Germinal center (tissue), 1 donor: Measurements from ENCODE around the gene HOXA4.

ENCODE experiments used
- DNase-seq: peaks from one replicate; pipeline ENCODE4 v3.0.0; 2012; ENCODE audit warnings: mixed read lengths, low spot score

HOXA4 gene

DNA sequence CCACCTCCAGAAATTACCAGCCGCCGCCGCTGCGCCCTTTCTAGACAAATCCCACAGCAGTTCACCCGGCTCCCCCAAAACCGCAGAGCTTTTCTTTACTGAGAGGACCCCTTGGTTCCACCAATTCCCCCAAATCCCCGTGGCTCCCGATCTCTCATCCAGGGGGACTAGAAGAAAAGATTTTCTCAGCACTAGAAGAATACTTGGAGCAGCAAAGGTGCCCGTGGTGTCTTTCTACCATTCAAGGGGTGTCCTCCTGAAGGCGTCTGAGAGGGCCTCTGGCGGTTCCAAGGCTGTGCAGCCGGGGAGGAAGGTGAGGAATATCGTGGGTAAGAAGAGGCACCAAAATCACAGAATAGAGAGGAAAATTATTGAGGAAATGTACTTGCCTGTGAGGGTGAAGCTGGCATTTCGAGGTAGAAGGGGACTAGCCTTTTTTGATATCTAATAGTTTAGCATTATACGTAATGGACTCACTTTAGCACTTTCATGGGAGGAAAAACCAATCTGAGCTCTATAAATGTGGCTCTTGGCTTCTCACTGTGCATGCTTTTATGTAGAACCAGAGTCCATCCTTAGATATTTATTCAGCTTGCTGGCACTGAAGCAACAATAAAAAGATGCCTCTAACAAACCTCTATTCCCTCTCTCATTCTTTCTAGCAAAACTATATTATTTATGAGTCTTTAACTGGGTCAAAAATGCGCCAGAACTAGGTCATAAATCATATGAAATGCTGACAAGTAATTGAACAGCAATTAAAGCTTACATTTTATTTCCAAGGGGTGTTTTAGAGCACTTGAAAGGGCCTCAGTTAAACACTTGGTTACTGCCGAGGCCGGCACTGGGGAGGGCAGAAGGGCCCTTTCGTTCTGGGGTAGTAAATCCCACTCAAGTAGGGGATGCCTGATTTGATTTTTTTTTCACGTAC is 14.3 kb downstream of the HOXA4 start:
- DNase-seq: no peak

DNA sequence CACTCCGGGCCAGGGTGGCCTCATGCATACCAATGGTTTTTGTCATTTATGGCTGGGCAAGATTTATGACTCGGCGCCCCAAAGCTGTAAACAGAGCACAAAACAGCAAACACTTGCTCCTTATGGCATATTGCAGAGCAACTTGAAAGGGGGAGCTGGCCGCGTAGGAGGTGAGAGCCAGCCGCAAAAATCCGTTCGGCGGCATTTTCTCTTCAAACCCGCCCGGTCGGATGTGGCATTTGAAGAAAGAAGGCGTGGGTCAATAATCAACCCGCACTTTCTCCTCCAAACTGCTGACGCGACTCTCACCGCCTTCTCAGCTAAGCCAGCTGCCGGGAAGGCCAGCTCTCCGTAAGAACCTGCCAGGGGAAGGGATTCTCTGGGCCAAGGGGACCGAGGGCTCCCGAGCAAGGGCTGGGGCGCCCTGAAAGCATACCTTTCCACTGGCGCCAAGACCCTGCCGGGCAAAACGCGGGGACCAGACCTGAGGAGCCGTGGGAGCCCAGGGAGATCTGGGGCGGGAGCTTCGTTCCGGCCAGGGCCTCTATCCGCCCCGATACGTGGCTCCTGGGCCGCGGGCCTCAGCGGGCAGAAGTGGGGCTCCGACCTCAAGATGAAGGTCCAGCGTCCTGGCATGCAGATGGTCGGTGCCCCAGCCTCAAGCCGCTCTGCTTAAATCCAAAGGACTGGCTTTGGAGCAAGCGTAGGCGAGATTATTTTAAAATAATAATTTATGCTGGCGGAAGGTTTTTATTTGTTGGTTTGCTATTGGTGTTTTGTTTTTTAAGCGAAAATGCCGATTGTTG is 15.1 kb downstream of the HOXA4 start:
- DNase-seq: no peak

DNA sequence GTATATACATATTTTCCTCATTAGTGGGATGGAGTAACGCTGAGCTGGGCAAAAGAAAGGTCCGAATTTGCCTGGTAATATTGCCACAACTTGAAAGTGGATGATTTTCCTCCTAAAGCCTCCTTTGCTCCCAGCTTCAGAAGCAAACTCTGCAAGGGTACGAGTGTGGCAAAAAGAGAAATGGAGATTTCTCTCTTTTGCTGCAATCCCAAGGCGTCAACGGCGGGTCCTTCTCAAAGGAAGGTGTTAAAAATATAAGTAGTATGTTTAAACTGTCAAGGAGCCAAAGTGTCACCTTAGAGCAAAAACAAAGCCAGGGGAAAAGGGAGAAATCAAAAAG is 15.7 kb downstream of the HOXA4 start:
- no peak for DNase-seq

DNA sequence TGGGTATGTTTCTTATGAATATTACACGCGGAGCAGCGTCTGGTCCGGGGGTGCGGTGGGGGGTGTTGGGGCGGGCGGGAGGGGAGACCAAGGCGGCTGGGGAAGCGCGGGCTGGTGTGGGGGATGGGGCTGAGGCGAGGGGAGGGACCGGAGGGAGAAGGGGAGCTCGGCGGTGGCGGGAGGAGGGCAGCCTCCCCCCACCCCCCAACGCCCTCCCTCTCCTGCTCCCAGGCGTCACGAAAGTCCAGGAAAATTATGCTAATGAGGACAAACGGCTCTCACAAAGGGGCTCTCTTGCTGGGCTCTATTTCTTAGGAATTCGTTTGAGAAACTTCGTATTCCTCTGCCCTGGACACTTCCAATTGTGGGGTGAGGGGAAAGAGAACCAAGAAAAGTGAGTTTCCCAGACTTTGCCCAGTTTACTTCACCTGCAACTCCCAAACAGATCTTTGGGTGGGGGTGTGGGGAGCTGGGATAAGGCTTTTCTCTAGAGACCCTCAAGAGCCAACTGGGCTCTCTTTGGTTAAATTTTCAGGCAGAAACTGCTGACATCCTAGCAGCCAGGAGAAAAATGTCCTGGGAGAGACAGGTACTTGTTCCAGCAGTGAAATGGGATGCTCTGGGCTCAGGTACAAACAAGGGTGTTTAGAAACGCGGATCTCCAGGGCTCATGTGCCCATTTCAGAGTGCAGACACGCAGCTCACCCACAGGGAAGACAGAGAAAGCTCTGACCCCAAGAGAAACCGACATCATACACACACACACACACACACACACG is 16.4 kb downstream of the HOXA4 start:
- DNase-seq: no peak

DNA sequence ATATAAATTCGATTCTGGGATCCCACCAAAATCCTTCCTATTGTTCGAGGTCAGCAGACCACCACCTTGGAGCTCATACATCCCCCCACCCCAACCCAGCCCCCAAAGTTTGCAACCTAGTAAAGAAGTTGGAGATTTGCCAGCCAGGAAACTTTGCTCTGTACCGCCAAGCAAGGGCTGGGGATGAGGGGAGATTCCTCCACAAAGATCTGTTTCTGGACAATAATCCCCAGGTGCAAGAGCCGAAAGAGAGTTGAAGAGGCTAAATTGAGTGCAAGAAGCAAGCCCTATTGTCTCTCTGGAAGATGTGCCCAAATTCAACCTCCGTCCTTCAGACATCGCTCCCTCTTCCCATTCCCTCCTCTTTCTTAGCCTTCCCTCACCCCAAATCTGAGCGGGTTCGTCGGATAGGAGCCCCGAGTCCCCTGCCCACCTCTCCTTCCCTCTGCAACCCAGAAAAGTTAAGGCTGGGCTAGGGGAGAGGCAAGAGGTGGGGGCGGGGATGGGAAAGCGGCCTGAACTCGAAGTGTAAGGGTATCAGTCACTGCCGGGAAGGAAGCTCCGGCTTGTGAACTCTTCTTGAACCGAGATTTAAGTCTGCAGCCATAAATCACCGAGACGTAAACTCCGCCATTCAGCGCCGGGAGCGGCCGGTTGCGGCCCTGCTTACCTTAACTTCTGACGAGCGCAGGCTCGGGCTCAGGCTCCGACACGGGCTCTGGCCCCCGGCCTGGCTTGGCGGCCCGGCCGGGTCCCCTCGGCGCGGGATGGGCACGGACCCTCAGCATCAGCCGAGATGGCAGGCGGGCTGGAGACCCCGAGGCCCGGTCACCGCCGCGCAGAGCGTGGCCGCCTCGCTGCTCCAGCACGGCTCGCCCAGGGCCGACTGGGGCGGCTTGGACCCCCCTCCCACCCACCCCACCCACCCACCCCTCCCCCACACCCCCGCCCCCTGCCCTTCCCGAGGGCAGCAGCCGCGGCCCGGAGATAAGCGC is 17.3 kb downstream of the HOXA4 start:
- DNase-seq: no peak

DNA sequence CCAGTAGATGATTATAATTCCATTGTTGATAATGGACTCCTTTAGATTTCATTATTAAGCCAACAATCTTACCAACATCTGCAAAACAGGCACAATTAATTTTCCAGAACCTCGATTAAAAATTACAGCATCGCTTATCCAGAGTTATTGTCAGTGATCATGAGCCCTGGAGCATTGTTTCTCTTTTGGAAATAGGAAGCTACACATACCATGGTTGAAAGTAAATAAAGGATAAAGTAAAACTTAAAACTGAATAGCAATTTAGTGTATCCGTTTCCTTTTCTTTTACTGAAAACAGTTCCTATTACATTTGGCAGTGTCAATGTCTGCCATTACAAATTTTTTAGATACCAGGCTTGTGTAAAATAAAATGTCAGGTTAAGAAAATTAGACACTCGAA is 18.2 kb downstream of the HOXA4 start:
- no peak for DNase-seq

DNA sequence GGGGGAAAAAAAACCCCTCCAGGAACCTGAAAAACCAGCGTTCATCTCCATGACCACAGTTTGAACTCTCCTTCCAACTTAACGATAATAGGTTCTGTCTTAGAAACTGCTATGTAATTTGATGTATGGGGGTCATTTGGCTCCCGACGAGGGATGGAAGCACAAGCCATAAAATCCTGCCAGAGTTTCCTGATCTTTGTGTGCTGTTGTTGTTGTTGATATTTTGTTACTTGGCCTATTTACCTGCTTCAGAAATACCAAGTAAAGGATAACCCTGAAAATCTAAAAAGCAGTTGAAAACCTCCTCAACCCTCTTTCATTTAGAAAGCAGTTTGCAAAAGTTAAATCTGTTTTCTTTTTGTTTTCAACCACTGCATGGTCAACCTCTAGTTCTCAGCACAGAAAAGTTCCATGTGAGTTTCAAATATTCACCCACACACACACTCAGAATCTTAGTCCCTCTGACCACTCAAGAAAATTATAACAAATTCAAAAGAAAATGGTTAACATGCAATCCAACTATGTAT is 18.7 kb downstream of the HOXA4 start:
- no peak for DNase-seq

DNA sequence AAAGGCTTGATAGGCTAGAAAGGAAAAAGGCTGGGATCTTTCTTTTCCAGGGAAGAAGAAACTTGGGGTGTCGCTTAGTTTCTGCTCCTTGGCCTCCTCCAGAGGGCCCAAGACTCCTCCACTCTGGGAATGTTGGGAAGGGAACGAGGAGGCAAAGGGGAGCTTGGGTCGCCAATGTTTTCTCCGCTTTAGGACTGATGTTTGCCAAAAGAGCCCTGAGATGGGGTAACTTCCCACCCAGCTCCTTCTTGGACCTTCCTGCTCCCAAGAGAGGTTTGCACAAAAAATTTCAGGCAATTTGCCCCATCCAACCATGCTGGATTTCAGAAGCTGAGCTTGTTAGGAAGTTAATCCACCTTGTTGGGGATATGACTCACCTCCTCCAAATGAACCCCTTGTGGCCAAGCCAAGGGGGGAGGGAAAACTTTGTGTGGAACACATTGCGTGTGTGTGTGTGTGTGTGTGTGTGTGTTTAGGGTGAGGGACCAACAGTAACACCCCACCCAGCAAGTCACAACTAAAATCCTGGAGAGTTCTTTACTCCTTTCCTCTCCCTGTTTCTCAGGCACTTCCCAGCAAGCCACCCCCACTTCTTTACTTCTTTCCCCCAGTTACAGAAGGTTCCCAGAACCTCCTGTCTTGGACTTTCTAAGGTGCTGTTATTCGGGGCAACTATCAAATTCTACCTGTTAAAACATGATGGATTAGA is 19.4 kb downstream of the HOXA4 start:
- no peak for DNase-seq

DNA sequence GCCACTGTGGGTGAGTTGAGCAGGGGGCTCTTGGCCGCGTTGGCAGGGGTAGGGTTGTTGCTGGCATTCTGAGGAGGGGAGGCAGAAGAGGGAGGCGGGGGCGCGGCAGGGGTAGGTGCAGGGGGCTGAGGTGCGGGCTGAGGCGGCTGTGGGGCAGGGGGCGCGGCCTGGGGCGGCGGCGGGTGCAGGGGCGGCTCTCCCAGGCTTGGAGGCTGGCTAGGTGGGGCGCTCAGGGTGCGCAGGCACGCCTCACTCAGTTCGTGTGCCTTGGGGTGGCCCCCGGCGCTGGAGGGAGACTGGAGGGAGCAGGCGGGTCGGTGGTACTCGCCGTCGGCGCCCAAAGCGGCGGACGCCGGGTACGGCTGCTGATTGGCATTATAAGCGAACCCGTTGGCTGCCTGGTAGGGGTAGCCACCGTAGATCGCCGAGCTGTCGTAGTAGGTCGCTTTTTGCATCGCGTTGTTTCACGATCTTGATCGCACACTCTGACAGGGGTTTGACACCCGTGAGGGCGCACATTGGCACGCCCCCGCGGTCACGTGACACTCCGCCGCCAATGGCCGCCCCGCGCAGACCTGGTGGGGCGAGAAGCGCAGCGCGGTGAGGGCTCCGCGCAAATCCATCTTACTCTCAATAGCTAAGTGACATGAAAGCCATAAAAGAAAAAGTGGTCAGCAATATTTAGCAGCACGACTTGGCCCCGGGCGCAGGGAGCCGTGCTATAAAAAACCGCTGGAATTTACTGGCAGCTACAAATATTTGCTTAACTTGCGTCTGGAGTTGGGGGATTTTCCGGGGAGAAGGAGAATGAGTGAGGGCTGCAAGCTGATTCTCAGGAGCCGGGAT is 20.1 kb downstream of the HOXA4 start:
- DNase-seq: no peak

DNA sequence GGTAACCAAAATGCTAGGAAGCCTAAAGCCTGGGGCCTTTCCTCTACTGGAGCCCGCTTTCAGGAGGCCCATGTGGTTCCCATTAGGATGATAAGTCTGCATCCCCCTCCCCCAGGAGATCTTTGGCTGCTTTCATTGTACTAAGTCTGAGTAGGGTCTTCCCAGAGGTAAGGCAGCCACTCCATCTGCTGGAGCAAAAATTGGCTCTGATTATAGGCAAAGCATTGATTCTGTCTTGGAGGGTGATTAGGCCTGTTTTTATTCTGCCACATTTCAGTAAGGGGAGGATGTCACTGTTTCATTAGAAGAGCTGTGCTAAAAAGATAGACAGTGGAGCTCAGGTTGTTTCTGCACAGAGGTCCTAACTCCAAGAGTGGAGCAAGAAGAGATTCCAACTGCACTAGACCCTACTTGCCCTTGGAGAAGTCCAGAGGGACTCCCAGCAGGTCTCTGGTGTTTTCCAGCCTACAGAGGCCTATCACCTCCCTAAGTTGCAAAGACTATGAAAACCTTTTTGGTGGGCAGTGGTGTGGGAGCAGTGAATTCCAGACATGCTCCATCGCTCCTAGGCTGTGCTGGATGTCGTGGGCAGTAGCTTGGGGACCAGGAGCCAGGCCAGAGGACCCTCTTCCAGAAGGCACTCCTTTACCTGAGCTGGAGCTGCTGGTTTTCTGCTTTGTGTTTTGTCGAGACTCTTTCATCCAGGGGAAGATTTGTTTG is 20.9 kb downstream of the HOXA4 start:
- no peak for DNase-seq

DNA sequence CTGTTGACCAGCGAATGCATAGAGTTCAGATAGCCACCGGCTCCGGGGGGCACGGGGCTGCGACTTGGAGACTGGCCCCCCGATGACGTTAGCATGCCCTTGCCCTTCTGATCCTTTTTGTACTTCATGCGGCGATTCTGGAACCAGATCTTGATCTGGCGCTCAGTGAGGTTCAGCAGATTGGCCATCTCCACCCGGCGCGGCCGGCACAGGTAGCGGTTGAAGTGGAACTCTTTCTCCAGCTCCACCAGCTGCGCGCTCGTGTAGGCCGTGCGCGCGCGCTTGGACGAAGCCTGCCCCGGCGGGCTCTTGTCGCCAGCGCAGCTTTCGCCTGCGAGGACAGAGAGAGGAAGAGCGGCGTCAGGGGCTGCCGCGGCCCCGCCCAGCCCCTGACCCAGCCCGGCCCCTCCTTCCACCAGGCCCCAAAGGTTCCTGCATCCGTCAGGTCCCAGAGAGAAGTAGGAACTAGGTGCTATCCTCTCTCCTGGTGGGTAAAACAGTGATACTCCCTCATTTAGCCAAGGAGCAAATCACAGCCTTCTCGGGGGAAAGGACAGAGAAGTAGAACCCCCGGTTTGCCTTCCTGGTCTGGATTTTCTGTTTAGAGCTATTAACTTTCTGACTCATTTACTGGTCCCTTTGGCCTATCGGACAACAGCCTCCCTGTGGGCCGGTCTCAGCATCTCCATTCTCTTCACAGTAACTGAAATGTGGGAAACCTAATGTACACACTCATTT is 22.0 kb downstream of the HOXA4 start:
- DNase-seq: no peak

DNA sequence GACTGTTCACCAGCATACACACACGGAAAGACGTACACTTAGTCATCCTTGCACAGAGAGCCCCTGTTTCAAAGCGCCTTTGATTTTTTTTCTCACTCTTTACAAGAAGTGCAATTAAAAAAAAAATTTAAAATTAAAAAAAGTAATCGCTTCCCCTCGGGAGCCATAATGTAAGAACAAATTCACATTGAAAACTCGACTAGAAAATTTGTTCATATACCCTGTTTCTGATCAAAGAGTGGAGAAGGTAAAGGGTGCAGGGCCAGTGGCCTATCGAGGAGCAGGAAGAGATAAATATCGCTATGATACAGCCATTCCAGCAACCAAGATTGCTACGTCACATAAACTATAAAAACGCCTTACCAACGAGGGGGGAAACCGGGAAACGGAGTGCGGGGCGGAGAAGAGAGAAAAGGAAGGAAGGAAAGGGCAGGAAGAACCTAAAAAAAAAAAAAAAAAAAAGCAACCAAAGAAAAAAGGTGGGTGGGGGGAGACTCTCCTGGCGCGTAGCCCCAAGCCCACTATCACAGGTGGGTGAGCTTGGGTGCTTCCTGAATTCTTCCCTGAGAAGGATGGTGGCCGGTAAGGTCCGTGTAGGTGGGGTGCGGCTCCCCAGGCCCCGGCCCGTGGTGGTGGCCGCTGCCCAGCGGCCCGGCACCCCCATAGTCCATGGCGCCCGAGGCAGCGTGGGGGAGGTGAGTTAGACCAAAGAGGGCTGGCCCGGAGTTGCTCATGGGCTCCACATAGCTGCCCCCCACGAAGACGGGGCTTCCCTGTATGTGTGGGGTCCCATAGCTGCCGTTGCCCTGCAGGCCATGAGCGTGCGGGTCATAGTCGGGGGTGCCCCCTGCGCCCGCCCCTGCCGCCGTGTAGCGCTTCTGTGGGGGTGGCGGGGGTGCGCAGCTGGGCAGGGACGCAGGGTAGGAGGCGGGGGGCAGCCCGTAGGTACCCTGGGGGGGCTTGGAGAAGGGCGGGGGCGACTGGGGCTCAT is 22.9 kb downstream of the HOXA4 start:
- DNase-seq: no peak

DNA sequence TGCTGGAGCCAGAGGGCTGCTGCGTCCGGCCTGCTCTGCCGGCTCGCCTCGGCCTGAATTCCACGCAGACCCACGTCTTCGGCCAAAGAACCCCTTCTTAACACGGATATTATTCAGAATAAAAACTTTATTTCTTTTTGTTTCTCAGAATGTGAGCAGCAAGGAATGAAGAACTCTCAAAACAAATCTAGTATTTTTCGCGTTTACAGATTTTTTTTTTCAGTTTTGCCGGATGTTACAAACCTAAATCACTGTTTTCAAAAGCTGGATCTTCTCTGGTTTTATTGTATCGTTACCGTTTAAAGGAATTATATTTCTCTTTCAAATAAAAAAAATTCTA is 23.7 kb downstream of the HOXA4 start:
- DNase-seq: no peak

DNA sequence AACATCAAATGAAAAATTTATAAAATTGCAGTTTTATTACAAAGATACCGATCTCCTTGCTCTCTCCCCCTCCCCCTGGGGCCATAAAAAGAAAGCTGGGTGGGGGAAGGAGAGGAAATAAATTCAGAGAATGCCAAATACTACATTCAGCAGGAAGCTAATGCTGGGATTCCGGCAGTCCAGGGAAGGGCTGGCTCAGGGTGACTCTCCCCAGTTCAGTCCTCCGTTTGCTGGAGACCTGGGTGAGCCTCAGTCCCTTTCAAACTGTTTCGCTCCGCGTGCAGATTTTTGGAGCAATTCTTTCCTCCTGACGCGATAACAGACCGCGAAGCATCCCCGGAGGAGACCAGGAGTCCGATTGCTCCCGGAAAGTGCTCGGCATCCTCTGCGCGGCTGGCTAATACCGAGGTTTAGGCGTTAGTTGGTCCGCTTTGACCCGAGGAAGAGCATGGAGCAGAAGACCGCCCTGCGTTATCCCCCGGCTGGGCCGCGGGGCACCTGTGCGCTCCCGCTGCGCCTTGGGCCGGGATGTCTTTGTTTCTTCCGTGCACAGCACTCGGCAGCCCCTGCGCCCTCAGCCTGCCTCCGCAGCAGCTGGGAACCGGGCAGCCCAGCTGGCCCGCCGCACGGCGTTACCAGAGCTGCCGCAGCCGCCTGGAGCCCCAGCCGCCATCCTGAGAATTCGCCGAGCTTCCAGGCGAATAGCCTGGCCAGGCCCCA is 24.2 kb downstream of the HOXA4 start:
- DNase-seq: no peak

DNA sequence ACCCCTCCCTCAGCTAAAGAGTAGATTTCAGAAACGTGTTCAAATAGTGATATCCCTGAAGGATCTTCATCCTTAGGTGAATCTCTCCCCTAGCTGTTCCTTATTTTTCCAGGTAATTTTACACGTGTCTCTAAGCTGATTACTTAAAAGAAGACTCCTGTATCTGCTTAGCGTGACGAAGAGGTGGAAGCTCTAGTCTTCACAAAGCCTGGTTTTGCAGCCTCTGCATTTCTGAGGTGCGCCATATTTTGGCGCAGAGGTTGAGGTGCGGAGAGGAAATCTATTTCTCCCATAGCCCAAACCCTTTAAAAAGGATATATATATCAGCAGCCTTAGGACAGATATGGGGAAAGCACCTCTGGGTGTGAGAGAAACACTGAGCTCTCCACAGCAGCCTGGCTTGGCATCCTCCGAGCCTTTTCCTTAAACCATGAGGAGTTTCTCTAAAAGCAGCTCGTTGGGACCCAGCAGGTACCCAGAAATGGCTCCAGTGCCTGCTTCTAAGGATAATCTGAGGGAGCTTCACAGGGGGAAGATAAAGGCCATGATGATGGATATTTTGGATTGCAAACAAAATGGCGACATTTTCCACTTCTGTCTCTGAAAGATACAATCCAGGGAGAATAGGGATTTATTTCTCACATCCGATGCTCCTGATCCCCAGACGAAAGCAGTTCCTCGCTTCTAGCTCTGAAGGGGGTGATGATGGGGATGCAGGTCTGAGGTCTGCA is 25.1 kb downstream of the HOXA4 start:
- DNase-seq: no peak
